ENCODE results near the gene STAT5A.
A peak's percentile ranks its signal among the peaks of the same experiment; 100 is the strongest.

GRCh38 chr17:42329025-42329976 is 41.0 kb downstream of the STAT5A start:
- TF ChIP-seq CTCF (IDR thresholded peaks at IDR 0.05) (no peak), POLR2A (IDR thresholded peaks at IDR 0.05) (peak in 1 of 2 donors; percentile 21)

All from thyroid gland (tissue), 4 donors.